HG03103 (cell line): ENCODE results near the gene ESYT3.

Experiments used
- ATAC-seq: cut with Tn5 transposase; IDR thresholded peaks from one replicate; pipeline ENCODE4 v1.9.1; 2021; ENCODE audit warnings: low read depth; ENCODE audit not compliant: unreplicated experiment

Gene ESYT3

GRCh38 chr3:138459619-138460535 is 25.5 kb downstream of the ESYT3 start:
- no peak for ATAC-seq

DNA sequence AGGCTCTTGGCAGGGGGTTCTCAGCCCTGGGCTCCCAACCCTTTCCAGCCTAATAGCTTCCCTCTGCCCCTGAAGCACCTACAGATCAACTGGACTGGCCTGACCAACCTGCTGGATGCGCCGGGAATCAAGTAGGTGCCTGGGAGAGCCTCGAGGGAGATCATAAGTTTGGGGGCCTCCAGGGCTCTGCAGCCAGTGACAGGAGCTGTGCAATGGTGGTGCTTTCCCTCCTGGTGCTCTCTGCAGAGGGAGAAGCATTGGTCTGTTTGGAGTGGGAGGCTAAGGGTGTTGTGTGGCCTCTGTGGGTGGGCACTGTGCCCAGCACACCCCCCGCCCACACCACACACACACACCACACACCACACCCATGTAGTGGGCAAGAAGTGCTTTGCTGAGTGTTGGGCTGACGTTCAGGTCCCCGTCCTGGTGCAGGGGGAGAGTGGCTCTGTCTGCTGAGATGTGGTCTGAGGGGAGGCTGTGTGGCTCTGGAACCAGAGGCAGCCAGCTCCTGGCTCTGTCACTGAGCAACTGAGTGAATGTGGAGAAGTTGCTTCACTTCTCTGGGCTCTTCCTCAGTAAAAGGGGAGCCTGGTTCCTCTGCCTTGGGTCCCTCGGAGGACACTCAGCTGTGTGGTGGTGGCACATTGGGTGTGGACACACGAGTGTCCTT is 26.3 kb downstream of the ESYT3 start:
- no peak for ATAC-seq

DNA sequence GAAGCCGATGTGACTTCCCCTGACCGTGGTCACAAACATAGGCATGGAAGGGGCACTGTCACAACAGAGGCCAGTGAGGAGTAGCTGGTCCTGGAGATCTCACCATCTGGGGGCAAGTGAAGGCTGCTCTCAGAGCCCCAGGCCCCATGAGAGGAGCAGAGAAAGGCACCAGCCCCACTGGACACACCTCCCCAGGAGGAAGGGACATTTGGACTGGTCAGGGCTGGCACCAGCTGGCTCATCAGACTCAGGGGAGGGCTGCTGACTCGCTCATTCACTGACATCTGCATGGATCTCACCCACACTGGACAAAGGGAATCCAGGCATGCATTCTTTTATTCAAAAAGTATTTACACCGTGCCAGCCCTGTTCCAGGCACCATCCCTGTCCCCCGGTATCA is 26.8 kb downstream of the ESYT3 start:
- no peak for ATAC-seq

- ATAC-seq = no peak
These were observed 27.5 kb downstream of the ESYT3 start for GRCh38 chr3:138461896-138462295.

DNA sequence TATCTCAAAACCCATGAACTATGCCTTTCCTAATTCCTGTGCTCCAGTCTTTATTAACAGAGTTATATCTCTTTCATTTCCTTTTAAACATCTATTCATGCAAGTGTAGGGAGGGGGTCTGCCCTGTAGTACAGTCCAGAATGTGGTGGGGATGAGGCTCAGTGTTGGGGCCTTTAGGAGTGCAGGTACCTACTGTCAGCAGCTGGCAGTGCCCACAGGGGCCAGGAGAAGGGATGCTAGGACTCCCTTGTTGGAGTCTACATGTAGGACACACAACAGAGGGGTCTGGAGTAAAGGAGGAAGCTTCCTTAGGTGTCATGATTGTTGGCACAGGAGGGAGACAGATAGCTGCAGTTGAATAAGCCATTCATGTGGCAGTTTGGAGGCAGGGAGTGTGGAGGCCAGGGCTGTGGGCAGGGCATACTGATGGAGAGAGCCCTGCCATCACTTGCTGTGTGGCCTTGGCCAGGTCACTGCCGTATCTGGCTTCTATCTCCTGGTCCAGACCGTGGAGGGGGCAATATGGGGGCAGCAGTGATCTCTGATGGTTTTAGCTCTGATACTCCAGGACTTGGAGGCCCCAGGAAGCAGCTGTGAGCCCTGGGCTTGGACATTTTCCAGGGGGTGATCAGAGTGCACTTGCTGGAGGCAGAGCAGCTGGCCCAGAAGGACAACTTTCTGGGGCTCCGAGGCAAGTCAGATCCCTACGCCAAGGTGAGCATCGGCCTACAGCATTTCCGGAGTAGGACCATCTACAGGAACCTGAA is 29.5 kb downstream of the ESYT3 start:
- no peak for ATAC-seq

- ATAC-seq = no peak
These were observed 30.1 kb downstream of the ESYT3 start for GRCh38 chr3:138464491-138464860.

DNA sequence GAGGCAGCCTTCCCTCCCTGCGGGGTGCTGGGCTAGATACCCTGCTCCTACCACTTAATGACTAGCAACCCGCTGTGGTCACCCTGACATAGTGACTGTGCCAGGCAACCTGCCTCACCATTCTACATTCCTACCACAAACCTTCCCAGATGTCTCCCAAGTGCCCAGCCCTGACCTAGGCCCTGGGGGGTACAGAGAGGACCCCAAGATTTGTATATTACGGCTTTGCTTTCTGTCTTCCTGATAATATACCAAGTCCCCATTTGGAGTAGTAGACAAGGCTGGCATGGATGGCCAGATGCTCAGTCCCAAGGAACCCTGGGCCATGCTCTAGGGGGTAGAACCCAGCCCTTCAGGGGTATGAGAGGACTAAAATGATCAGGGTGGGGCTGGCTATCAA is 31.0 kb downstream of the ESYT3 start:
- ATAC-seq = no peak

GRCh38 chr3:138465925-138466324 is 31.5 kb downstream of the ESYT3 start:
- no peak for ATAC-seq

GRCh38 chr3:138467931-138468330 is 33.5 kb downstream of the ESYT3 start:
- no peak for ATAC-seq

- no peak for ATAC-seq
These were observed 34.0 kb downstream of the ESYT3 start for GRCh38 chr3:138468451-138468850.

- no peak for ATAC-seq
These were observed 34.5 kb downstream of the ESYT3 start for GRCh38 chr3:138468886-138469285.

- ATAC-seq = no peak
These were observed 35.5 kb downstream of the ESYT3 start for GRCh38 chr3:138469874-138470273.

- ATAC-seq = no peak
These were observed 36.3 kb downstream of the ESYT3 start for GRCh38 chr3:138470687-138471086.

DNA sequence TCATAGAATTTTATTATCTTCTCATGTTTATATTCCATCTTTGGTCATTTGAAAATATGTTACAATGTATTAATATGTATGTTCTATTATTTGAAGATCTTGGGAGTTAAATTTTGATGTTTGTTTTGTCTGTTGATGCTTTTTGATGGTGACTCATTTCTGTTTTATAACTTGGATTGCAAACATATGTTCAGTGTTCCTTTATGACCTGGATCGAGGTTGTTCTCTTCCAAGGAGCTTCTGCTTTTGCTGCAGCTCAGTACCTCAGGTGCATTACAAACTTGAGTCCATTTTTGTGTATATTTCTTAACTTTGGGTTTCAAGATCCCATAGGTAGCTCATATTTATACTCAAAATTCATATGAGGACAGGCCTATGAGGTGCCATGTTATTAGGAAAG is 37.1 kb downstream of the ESYT3 start:
- ATAC-seq = no peak

DNA sequence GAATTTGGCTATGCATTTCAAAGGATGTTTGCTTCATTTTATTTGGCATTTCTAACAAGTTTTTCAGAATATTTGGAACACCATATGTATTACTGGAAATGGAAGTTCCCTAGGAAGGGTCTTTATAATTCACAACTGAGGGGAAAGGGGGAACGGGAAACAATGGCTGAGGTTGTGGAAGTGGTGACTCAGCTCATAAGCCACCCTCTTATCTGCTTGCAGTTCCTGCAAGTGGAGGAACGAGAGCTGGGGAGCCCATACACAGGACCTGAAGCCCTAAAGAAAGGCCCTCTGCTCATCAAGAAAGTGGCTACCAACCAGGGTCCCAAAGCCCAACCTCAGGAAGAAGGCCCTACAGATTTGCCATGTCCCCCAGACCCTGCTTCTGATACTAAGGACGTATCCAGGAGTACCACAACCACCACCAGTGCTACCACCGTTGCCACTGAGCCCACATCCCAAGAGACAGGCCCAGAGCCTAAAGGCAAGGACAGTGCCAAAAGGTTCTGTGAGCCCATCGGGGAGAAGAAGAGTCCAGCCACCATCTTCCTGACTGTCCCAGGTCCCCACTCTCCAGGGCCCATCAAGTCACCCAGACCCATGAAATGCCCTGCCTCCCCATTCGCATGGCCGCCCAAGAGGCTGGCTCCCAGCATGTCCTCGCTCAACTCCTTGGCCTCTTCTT is 37.9 kb downstream of the ESYT3 start:
- ATAC-seq = no peak

DNA sequence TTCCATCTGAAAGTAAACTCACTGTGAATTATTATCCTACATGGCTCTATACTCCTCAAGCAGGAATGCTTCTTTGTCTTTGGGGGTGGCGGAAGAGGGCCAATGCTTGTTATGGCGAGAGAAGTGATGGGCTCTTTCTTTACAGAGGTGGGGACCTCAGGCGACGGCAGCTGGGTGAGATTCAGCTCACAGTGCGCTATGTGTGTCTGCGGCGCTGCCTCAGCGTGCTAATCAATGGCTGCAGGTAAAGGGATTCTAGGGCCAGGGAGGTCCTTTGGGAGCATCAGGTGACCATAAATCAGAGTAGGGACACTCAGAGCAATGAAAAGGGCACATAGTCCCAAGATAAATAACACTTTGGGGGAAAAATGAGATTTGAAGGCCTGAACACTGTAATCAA is 39.0 kb downstream of the ESYT3 start:
- no peak for ATAC-seq

- no peak for ATAC-seq
These were observed 39.7 kb downstream of the ESYT3 start for GRCh38 chr3:138474163-138474562.

- no peak for ATAC-seq
These were observed 42.1 kb downstream of the ESYT3 start for GRCh38 chr3:138476526-138476925.

DNA sequence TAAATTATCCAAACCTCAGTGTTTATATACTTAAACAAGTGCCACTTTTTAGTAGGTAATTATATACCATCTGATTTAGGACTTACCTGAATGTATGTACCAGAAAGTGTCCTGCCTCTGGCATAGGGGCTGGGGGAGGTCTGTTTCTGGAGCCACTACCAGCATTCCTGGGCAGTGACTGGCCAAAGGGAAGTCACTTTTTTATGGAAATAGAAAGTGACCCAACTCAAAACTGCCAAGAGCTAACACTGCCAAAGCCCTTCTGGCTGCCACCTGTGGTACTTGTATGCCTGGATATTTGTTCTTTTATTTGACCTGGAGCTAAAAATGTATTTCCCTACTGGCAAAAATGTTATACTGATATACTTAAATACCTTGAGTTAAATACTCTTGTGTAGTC is 42.7 kb downstream of the ESYT3 start:
- no peak for ATAC-seq

DNA sequence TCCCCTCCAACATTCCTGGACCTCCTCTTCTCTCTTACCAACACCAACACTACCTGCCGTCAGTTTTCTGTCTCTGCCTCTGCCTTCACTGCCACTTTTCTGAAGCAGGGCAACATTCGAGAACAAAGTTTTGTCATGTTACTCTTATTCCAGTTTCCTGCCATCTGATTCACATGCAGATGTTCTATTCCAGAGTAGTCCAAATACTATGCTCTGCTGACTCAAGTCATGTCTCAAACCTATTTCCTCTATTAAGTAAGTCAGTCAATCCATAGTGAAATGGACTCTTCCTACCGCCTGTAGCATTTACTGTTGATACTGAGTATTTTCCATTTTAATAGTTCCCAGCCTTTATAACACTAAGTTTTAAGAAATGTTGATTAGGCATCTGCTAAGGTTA is 43.4 kb downstream of the ESYT3 start:
- ATAC-seq = no peak

DNA sequence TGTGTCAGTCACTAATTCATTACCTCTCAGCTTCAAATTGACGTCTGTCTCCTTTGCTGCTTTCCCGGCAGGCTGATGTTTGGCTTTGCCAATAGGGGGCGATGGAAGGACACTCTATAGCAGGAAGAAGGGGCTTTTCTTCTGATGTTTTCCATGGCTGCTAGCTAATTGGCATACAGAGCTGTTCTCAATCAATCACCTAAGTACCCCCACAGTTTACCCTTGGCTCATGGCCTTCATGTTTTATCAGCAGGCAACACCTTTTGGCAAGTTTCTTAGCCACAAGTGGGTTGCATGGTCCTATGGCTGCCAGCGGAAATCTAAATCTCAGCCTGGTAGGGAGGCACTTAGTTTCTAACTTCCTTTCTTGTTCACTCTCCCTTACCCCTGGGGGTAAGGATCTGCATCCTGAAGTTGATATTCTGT is 45.0 kb downstream of the ESYT3 start:
- ATAC-seq = no peak
